Dedifferentiated amniotic fluid mesenchymal stem cell (primary cell): ENCODE data around the gene CALCOCO2.
A peak's percentile ranks its signal among the peaks of the same experiment; 100 is the strongest.
"Not testable (repeated sequence)": the region's sequence is repeated elsewhere in the genome, so short reads cannot be mapped to it uniquely, and the experiment has no call there.

Experiments
- DNase-seq: peaks from one replicate; pipeline ENCODE4 v3.0.0-alpha.2; 2016; ENCODE audit errors: extremely low spot score

Gene CALCOCO2

GRCh38 chr17:48830840-48831548 is at the start of gene CALCOCO2:
Gene CALCOCO2, plus strand, starts transcription at chr17:48831035. Its CDS starts 10,673 bp downstream, at chr17:48841708.
- peak; percentile 90 for DNase-seq

GRCh38 chr17:48787828-48788227 is 43.0 kb upstream of the CALCOCO2 start:
- no peak for DNase-seq

GRCh38 chr17:48790607-48791127 is 40.2 kb upstream of the CALCOCO2 start:
- DNase-seq: no peak

GRCh38 chr17:48791128-48792032 is 39.5 kb upstream of the CALCOCO2 start:
- DNase-seq: peak; percentile 82

- DNase-seq: no peak
These were observed 38.6 kb upstream of the CALCOCO2 start for GRCh38 chr17:48792033-48792798.

- DNase-seq: no peak
These were observed 35.2 kb upstream of the CALCOCO2 start for GRCh38 chr17:48795444-48796162.

GRCh38 chr17:48796163-48796522 is 34.7 kb upstream of the CALCOCO2 start:
- not testable (repeated sequence) for DNase-seq

- no peak for DNase-seq
These were observed 31.6 kb upstream of the CALCOCO2 start for GRCh38 chr17:48799069-48799723.

- no peak for DNase-seq
These were observed 30.1 kb upstream of the CALCOCO2 start for GRCh38 chr17:48800626-48801217.

- peak; percentile 43 for DNase-seq
These were observed 25.9 kb upstream of the CALCOCO2 start for GRCh38 chr17:48804936-48805411.

GRCh38 chr17:48809182-48809581 is 21.7 kb upstream of the CALCOCO2 start:
- DNase-seq: no peak

GRCh38 chr17:48812001-48812400 is 18.8 kb upstream of the CALCOCO2 start:
- no peak for DNase-seq

- peak; percentile 34 for DNase-seq
These were observed 16.3 kb upstream of the CALCOCO2 start for GRCh38 chr17:48814504-48814903.

- DNase-seq: no peak
These were observed 15.5 kb upstream of the CALCOCO2 start for GRCh38 chr17:48815311-48815710.

- DNase-seq: no peak
These were observed 14.4 kb upstream of the CALCOCO2 start for GRCh38 chr17:48816438-48816773.

GRCh38 chr17:48816774-48817590 is 13.9 kb upstream of the CALCOCO2 start, which contains the start of gene TTLL6:
Gene TTLL6, minus strand, starts transcription at chr17:48817229. Its CDS starts 157 bp downstream, at chr17:48817072.
- DNase-seq: peak; percentile 18

GRCh38 chr17:48818361-48818841 is 12.4 kb upstream of the CALCOCO2 start:
- no peak for DNase-seq

GRCh38 chr17:48819466-48819865 is 11.4 kb upstream of the CALCOCO2 start:
- no peak for DNase-seq

GRCh38 chr17:48820936-48821335 is 9.9 kb upstream of the CALCOCO2 start:
- not testable (repeated sequence) for DNase-seq
